AG09309 (cell line): ENCODE measurements around the gene DLL4.
A peak's percentile ranks its signal among the peaks of the same experiment; 100 is the strongest.

Experiments used
- DNase-seq: peaks from one replicate; pipeline ENCODE4 v3.0.0-alpha.2; 2010; ENCODE audit warnings: low read depth
- H3K4me3 ChIP-seq: 2 replicates; pipeline ENCODE4 v1.5.1; 2011; ENCODE audit warnings: mild to moderate bottlenecking, low read depth, low read length, moderate library complexity; ENCODE audit not compliant: control insufficient read depth
- CTCF ChIP-seq: IDR thresholded peaks from 2 replicates; pipeline ENCODE4 v1.5.1; 2011; ENCODE audit warnings: mild to moderate bottlenecking, low read depth, low read length, inconsistent platforms; ENCODE audit not compliant: insufficient read depth, control insufficient read depth; ENCODE audit errors: missing control alignments

DLL4 gene

GRCh38 chr15:40930430-40931299, 1.5 kb downstream of the DLL4 start:
- peak overlapping the region; percentile 41 for H3K4me3 ChIP-seq
- no peak for DNase-seq
- peak; percentile 60 for TF ChIP-seq CTCF

- no peak for DNase-seq
- TF ChIP-seq CTCF = no peak
- H3K4me3 ChIP-seq = no peak overlapping the region
These were observed 2.4 kb downstream of the DLL4 start for GRCh38 chr15:40931300-40932142.

- no peak for DNase-seq
- TF ChIP-seq CTCF = no peak
- no peak overlapping the region for H3K4me3 ChIP-seq
These were observed 3.0 kb downstream of the DLL4 start for GRCh38 chr15:40932156-40932555.

DNA sequence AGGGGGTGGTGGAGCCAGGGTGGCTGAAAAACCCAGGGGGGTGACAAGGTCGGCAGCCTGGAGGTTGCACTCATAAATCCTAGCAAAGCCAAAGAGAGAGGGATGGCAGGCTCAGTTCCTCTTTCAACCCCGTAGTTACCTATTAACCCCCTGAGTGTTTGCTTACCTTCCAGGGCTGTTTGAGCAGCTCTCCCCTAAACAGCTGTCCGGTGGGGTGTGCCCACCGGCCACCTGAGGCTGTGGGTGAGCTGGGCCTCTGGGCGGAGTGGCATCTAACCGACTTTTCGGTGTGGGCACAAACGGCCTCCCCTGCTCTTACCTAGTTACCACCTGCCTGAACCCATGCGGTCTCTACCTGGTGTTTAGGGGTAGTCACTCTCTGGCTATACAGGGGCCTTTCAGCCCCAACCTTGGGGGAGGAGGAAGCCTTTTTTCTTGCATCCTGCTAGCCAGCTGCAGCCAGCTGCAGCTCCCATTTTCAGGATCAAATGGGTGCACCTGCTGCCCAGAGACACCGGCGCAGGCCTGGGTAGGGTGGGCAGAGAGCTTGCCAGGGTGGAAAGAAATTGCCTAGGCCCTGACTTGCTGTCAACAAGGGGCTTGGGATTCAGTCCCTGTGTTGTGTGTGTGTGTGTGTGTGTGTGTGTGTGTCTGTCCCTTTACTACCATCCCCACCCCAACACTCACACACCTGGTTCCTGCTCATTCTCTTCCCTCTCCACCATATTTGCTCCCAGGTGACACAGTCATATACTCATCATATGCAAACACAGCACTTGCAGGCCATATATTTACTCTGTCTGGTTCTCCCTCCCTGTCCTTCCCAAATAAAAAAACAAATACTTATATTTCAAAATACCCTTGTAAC, 3.7 kb downstream of the DLL4 start:
- no peak for DNase-seq
- no peak for TF ChIP-seq CTCF
- H3K4me3 ChIP-seq = no peak overlapping the region

DNA sequence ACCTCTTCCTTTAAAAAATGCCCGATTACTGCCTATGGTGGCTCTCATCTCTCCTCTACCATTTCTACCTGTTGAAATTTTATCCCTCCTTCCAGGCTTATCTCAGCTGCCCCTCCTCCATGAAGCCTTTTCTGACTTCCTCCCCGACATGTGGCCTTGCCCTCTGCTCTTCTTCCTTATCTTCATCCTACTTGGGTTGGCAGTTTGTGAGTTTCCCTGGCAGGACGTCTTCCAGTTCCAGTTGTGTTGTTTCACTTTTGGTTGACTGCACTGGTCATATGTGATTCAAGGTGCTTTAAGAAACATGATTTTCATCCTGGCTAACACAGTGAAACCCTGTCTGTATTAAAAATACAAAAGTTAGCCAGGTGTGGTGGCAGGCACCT, 4.4 kb downstream of the DLL4 start:
- H3K4me3 ChIP-seq = no peak overlapping the region
- DNase-seq = no peak
- no peak for TF ChIP-seq CTCF

DNA sequence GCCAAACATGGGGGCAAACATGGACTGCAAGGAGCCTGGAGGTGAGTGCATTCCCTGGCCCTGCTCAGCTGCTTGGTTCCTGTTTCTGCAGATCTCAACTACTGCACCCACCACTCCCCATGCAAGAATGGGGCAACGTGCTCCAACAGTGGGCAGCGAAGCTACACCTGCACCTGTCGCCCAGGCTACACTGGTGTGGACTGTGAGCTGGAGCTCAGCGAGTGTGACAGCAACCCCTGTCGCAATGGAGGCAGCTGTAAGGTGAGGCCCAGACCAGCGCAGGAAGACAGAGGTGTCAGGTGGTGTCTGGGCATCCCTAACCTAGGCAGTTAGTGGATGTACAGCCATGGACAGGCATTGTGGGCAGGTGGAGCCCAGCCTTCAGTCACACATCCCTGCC, 5.3 kb downstream of the DLL4 start:
- no peak for DNase-seq
- no peak overlapping the region for H3K4me3 ChIP-seq
- no peak for TF ChIP-seq CTCF
